Vagina (tissue), 2 donors: ENCODE measurements around the gene THTPA. TPM values are rescaled to one million over a fixed set of nuclear protein-coding genes. Genes with fewer than 3 reads are reported as not detected.
A peak's percentile ranks its signal among the peaks of the same experiment; 100 is the strongest.

Experiments
- DNase-seq, 2 donors: peaks; one replicate each; pipeline ENCODE4 v3.0.0-alpha.2; 2017; ENCODE audit errors: extremely low spot score in 2 of 2
- H3K27ac ChIP-seq: fragments of 200-600 bp; sonication (generic); one replicate; pipeline ENCODE4 v1.5.1; 2019
- H3K27me3 ChIP-seq: fragments of 200-600 bp; sonication (generic); one replicate; pipeline ENCODE4 v1.5.1; 2019
- H3K36me3 ChIP-seq, 2 donors: fragments of 200-600 bp; sonication (generic); one replicate each; pipeline ENCODE4 v1.5.1; 2017 to 2019
- H3K4me1 ChIP-seq: fragments of 200-600 bp; sonication (generic); one replicate; pipeline ENCODE4 v1.5.1; 2019
- H3K4me3 ChIP-seq, 2 donors: fragments of 200-600 bp; sonication (generic); 1 replicate in 1 of 2; 2 replicates in 1 of 2; pipeline ENCODE4 v1.5.1; 2016 to 2019
- H3K9me3 ChIP-seq: fragments of 200-600 bp; sonication (generic); one replicate; pipeline ENCODE4 v1.5.1; 2019
- POLR2A ChIP-seq, 2 donors: fragments of 450-650 bp; IDR thresholded peaks; one replicate each; pipeline ENCODE4 v1.6.1; 2017; ENCODE audit warnings: antibody characterized with exemption in 2 of 2, mild to moderate bottlenecking in 2 of 2, moderate library complexity in 2 of 2
- POLR2AphosphoS5 ChIP-seq, 2 donors: sonication (generic); formaldehyde crosslinking; IDR thresholded peaks; one replicate each; pipeline ENCODE4 v1.9.0; 2017; ENCODE audit warnings: antibody characterized with exemption in 2 of 2, mild to moderate bottlenecking in 2 of 2, low read depth in 1 of 2; ENCODE audit not compliant: insufficient read depth in 1 of 2
- intact Hi-C: fragments of 100-400 bp; cut with DNase I; formaldehyde crosslinking; loops from one replicate; pipeline ENCODE4 v1.15.1; 2023
- total RNA-seq: library from RNA; depleted of rRNA; stranded (reverse); fragments of >200 nt; gene quantifications from one replicate; pipeline ENCODE4 v1.2.3, GENCODE V29; 2016
- TF ChIP-seq, protein P1 (sequence below), 3 experiments: fragments of 450-650 bp in 2 of 3; fragments of 200-600 bp in 1 of 3; sonication (generic) in 1 of 3; IDR thresholded peaks; one replicate each; pipeline ENCODE4 v1.5.1; 2017 to 2019; ENCODE audit warnings: antibody characterized with exemption in 3 of 3, mild to moderate bottlenecking in 2 of 3, moderate library complexity in 2 of 3

The THTPA gene
- total RNA-seq, 1 donor from 2014 or later, result 15.0 TPM

DNA sequence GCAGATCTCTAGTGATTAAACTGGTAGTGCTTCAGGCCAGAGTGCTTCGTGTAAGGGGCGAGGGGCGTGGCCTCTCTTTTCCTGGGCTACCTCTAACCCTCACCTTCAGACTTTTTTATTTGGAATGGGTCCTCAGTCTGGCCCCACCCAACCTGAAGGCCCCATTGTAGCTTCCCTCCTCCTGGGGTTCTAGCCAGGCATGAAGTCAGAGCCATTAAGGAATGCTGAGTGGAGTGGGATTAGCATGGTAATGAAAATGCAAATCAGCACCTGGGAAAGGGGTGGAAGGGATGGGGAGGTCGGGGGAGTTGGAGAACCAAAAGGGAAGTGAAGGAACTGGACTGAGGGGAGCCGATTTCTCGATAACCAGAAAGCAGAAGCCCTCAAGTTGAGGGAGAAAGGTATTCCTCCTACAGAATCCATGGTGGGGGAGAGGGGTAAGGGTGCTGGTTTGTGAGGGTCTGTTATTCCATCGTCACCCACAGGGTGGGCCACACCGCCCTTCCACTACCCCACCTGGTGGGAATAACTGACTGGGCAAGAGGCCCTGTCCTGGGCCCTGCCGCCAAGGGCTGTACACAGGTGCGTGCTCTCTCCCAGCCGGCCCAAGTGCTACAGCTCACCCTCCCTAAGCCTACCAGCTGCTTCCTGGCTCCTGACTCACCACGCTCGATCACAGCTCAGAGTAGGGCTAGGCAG lies 18.6 kb upstream of the THTPA start:
- TF ChIP-seq, protein P1, sequence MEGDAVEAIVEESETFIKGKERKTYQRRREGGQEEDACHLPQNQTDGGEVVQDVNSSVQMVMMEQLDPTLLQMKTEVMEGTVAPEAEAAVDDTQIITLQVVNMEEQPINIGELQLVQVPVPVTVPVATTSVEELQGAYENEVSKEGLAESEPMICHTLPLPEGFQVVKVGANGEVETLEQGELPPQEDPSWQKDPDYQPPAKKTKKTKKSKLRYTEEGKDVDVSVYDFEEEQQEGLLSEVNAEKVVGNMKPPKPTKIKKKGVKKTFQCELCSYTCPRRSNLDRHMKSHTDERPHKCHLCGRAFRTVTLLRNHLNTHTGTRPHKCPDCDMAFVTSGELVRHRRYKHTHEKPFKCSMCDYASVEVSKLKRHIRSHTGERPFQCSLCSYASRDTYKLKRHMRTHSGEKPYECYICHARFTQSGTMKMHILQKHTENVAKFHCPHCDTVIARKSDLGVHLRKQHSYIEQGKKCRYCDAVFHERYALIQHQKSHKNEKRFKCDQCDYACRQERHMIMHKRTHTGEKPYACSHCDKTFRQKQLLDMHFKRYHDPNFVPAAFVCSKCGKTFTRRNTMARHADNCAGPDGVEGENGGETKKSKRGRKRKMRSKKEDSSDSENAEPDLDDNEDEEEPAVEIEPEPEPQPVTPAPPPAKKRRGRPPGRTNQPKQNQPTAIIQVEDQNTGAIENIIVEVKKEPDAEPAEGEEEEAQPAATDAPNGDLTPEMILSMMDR (IDR thresholded peaks at IDR 0.05), result no peak
- Histone ChIP-seq H3K4me3 (no peak overlapping the region), H3K9me3 (no peaks in the 10 kb centered on the region), H3K36me3 (no peaks in the 10 kb centered on the region), H3K4me1 (no peaks in the 10 kb centered on the region), H3K27ac (no peak overlapping the region), H3K27me3 (no peaks in the 10 kb centered on the region)
- no peak for DNase-seq
- intact Hi-C loops, result no loop called here

DNA sequence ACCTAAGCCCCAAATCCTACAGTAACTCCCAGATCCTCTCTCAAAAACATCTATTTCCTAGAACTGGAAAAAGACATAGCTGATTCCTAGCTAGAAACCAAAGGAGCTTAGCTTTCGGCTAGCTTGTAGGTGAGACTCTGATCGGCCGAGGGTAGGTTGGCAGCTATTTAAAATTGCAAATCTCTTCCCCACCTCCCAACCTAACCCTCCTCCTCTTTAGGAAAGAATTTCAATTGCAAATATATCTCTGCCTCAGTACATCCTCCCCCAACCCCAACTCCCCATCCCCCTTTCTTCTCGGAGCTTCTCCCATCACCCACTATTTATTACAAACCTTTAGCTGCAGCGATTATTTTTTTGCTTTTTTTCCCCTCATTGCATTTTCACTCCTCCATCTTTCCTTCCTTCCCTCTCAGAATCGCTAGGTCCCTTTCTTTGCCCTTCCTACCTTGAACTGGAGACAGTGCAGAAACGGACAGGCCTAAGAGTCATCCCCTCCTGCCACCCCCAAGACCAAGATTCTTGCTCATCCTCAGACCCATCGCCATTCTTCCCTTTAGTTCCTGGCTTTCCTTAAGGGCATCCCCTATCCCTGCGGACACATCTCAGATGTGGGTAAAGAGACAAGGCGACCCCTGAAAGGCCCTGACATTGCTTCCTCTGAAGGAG lies 17.9 kb upstream of the THTPA start:
- H3K27me3 ChIP-seq, result no peaks in the 10 kb centered on the region
- intact Hi-C loops, result no loop called here
- no peaks in the 10 kb centered on the region for H3K4me1 ChIP-seq
- DNase-seq, result no peak
- no peaks in the 10 kb centered on the region for H3K36me3 ChIP-seq
- H3K27ac ChIP-seq, result no peak overlapping the region
- no peak overlapping the region for H3K4me3 ChIP-seq
- TF ChIP-seq, protein P1 (IDR thresholded peaks at IDR 0.05), result no peak
- TF ChIP-seq POLR2A (IDR thresholded peaks at IDR 0.05), result no peak
- TF ChIP-seq POLR2AphosphoS5 (IDR thresholded peaks at IDR 0.05; ENCODE audit: insufficient read depth in 1 of 2, low read depth in 1 of 2), result no peak
- H3K9me3 ChIP-seq, result no peaks in the 10 kb centered on the region

DNA sequence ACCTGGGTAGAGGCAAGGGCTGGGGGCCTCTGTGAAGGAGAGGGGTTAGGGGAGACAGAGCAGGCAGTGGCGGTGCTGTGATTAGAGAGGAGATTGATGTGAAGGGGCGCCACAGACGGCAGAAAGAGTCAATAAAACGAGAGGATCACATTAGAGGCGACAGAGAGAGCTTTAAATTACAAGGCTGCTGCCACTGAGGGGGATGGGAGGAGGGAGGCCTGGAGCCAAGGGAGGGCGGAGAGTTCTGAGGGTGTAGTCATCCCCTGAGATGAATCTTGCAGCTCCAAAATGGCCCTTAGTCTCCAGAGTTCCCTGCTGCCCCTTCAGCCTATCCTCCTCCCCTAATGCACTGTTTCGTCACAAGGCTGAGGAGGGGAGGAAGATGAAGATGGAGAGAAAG lies 17.3 kb upstream of the THTPA start:
- H3K27ac ChIP-seq, result no peak overlapping the region
- intact Hi-C loops, result no loop called here
- TF ChIP-seq POLR2AphosphoS5 (IDR thresholded peaks at IDR 0.05; ENCODE audit: insufficient read depth in 1 of 2, low read depth in 1 of 2) (no peak), POLR2A (IDR thresholded peaks at IDR 0.05) (no peak)
- TF ChIP-seq, protein P1 (IDR thresholded peaks at IDR 0.05), result no peak
- no peaks in the 10 kb centered on the region for H3K4me1 ChIP-seq
- H3K27me3 ChIP-seq, result no peaks in the 10 kb centered on the region
- no peaks in the 10 kb centered on the region for H3K36me3 ChIP-seq
- no peak for DNase-seq
- no peaks in the 10 kb centered on the region for H3K9me3 ChIP-seq
- no peak overlapping the region for H3K4me3 ChIP-seq

DNA sequence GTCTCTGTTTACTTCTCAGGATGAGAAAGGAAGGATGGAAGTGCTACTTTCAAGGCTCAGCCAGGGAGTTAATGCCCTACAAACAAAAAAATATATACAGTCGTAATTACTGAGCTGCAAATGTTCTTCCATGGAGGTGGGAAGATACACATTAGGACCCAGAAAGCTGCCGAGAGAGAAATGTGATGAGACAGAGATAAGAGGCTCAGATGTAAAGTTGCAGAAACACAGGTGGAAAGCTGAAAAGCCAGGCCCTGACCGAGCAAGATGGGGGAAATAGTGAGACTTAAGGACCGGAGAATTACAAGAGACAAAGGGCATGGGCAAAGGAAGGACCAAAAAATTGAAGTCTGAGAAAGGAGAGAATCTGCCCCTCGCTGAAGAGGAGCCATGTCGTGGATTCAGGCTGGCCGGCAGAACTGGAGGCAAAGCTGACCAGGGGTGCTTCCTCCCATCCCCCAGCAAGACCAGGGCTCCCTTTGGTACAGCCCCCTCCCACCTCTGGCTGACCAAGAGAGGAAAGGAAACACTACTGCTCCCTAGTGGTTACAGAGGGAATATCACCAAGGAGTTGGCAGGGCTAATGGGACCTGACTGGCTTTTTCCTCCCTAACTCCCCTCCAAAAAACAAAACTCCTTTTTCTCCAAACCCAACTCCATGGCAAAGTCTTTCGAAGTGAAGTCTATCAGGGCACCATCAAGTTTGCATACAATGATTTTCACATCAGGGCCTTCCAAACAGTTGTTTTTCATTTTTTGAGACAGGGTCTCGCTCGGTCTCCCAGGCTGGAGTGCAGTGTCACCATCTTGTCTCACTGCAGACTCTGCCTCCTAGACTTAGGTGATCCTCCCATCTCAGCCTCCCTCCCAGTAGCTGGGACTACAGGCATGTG lies 16.6 kb upstream of the THTPA start:
- Histone ChIP-seq H3K36me3 (no peaks in the 10 kb centered on the region), H3K9me3 (no peaks in the 10 kb centered on the region), H3K27me3 (no peaks in the 10 kb centered on the region), H3K27ac (no peak overlapping the region), H3K4me1 (no peaks in the 10 kb centered on the region), H3K4me3 (no peak overlapping the region)
- TF ChIP-seq, protein P1 (IDR thresholded peaks at IDR 0.05), result peak in 1 of 3 experiments; percentile 35
- no peak for TF ChIP-seq POLR2A (IDR thresholded peaks at IDR 0.05)
- DNase-seq, result no peak
- intact Hi-C loops, result no loop called here
